ENCODE data around the gene MYL4.
"Not testable (repeated sequence)": the region's sequence is repeated elsewhere in the genome, so short reads cannot be mapped to it uniquely, and the experiment has no call there.

The MYL4 gene

DNA sequence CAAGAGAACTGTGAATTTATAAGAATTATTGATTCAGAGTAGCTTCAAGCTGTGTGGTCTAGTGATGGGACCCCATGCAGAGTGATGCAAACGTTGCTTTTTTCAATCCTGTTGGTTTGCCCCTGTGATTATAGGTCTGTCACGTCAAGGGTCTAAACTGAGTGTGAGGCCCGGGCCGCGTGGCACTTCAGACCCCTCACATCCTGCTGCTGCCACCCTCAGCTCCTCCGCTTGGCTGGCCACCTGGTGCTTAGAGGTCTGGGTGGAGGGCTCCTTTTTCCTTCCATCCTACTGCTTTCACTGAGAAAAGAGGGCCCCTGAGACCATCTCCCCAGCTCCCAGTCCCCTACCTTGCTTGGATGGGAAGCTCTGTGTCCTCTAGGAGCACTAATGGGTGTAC lies 12.0 kb downstream of the MYL4 start:
- DNase-seq (ENCODE audit: low read depth) = no peak

DNA sequence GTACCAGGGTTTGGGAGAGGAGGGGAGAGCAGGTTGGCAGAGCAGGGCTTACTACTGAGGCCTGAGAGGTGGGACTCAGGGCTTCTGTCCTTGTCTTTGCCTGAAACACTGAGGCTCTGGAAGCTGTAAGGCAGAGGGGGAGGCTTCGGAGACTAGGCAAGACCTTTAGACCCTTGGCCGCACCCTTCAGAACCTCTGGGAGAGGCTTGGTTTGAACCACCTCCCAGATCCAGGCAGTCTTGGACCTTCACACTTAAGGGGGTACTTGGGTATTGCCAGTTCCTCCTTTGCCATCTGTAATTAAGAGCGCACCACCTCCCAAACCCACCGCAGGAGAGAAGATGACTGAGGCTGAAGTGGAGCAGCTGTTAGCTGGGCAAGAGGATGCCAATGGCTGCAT lies 12.9 kb downstream of the MYL4 start:
- DNase-seq (ENCODE audit: low read depth) = no peak

DNA sequence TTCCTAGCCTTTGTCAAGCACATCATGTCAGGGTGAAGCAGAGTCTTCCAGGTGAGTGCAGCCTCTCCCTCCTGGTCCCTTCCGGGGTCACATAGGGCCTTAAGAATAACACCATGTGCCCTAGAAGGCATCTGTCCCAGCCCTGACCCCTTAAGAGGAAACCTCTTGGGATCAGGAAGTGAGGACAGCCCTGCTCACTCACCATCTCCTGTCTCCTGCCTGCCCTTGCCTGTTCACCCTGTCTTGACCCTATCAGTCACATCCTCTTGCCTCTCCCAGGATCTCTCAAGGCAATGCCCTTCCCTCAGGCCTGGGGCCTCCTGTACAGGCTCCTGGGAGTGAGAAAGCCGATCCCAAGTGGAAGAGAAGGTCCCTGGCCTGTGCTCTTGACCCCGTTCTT lies 13.9 kb downstream of the MYL4 start:
- DNase-seq (ENCODE audit: low read depth) = no peak

DNA sequence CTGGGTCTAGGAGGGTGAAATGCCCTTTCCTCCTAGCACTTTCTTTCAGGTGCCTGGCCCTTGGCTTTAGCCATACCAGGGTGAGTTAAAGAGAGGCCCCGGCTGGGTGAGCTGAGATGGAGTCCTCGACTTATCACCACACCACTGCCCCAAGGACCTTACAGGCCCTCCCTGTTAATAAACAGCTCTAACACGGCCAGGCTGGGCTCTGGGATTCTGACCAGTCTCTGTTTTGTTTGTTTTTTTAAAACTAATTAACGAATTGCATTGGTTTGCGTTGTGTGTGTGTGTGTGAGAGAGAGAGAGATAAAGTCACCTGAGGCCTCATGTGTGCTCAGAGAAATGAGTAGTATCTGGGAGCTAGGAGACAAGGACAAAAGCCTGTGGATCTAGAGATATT lies 14.3 kb downstream of the MYL4 start:
- no peak for DNase-seq (ENCODE audit: low read depth)

DNA sequence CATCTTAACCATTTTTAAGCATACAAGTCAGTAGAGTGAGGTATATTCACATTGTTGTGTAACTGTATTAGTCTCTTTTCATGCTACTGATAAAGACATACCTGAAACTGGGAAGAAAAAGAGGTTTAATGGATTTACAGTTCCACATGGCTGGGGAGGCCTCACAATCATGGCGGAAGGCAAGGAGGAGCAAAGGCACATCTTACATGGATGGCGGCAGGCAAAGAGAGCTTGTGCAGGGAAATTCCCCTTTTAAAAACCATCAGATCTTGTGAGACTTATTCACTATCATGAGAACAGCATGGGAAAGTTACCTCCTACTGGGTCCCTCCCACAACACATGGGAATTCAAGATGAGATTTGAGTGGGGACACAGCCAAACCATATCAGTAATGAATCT lies 14.9 kb downstream of the MYL4 start:
- DNase-seq (ENCODE audit: low read depth) = not testable (repeated sequence)

DNA sequence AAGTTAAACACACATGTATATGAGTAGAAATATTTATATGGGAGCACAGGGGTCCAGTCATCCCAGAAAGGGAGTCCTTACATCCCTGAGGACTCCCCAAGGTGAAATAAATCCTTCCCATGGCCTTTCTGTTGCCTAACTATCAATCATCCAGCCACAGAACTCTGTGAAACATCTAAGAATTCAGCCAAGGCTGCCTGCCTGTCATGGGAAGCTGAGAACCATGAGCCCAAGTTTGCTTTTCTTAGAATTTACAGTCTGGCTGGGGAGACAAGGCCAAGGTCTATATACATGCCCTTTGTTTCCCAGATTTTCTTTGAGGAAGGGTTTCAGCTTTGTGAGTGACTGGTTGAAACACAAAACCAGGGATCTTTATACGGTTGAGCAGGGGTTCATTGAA lies 15.8 kb downstream of the MYL4 start:
- DNase-seq (ENCODE audit: low read depth) = no peak

DNA sequence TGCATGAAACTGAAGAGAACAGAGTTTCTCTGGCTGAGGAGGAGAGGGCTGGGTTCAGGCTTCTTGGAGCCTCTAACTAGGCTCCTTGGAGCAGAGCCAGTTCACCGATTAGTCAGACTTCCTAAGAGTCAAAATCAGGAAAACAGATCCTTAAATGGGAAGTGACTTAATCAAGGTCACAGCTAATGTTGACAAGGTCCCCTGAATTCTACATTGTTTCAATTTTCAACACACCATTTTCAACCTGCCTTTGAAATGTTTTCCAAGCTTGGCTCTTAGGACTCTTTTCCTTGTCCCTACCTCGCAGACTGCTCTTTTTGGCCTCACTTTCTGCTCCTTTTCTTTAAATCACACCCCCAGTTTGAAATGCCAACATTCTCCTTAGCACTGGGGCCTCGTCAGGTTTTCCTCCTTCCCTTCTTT lies 16.3 kb downstream of the MYL4 start:
- no peak for DNase-seq (ENCODE audit: low read depth)

DNA sequence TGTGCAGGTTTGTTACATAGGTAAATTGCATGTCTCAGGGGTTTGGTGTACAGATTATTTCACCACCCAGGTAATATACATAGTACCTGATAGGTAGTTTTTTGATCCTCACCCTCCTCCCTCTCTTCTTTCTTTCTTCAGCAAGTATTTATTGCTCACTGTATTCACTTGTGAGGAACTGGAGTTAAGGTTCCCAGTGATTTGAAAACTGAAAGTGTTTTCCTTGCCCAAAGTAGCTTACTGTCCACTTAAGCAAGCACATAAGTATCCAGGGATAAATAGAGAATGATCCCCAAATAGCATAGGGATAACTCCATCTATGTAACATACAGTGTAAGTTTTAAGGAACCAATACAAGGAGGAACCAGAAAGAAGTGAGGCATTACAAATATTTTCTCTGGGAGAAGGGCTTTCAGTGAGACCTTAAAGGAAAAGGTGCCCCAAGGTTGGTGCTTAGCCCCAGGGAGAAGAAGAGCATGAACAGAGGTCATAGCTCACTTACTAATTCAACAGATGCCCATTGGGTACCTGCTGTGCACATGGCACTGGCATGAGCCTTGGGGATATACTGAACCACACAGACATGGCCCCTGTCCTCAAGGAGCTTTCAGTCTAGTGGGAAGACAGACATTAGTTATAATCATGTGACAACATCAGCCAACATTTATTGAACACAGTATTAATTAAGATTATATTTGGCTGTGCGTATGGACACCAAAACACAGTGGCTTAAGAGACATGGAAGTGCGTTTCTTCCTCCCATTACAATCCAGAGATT lies 17.0 kb downstream of the MYL4 start:
- DNase-seq (ENCODE audit: low read depth) = no peak

DNA sequence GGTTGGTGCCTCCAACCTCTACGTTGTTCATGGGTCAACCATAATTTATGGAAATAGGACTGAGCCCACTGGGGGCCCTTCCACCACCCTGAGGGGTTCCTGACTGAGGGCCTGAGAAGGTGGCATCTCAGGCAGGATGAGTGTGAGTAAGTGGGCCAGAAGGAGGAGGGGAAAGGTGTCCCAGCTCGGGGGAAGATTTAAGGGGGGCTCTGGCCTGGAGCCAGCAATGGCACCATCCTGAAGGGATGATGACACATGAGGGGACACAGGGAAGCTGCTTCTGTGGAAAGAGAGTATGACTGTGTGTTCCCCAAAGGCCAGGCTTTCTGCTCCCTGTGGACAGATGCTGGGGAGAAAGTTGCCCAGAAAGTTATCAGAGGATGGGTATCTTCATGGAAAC lies 18.7 kb downstream of the MYL4 start:
- DNase-seq (ENCODE audit: low read depth) = no peak

DNA sequence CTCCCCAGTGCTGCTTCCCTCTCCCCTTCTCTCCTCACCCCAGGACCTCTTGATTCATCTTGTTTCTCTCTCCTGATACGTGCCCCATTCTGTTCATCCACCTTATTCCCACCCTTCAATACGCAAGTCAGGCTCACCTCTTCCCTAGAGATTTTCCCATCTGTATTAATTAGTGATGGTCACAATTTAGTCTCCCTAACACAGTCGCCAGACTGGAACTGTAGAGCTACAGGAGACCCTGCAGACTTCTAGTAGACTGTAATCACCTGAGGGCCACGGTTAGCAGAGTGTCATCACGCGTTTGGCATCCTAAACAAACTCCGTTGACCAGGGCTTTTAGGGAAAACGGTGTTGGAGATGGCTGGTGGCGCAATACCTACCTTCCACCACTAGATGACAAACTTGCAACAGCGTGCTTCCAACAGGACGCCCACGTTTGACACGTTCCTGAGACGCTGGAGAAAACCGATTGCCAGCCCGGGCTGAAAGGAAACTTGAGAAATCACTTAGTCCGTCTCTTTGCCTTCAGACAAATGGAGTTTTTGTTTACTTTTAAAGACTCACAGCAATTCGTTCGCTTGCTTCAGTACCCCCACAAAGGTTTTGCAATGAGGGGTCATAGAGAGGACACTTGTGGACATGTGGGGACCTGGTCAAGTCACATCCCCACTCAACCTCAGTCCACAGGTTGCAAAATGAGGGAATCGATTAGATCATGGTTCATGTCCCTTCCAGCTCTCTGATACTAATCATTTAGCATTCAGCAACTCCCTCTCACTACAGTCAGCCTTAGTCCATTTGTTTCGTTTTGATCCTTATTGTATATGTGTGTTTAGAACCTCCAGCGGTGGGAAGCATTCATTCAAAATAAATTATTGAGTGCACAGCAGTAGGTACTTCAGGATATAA lies 20.6 kb downstream of the MYL4 start:
- peak; percentile 43 for DNase-seq (ENCODE audit: low read depth)

DNA sequence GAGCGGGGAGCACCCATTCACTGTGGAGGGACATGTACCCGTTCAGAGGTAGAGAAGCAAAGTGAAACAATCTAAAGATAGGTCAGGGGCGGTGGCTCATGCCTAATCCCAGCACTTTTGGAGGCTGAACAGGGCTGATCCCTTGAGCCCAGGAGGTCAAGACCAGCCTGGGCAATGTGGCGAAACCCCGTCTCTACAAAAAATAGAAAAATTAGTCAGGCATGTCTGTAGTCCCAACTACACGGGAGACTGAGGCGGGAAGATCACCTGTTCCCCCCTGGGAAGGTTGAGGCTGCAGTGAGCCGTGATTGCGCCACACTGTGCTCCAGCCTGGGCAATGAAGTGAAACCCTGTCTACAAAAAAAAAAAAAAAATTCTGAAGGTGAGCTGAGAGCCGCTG lies 21.7 kb downstream of the MYL4 start:
- no peak for DNase-seq (ENCODE audit: low read depth)

DNA sequence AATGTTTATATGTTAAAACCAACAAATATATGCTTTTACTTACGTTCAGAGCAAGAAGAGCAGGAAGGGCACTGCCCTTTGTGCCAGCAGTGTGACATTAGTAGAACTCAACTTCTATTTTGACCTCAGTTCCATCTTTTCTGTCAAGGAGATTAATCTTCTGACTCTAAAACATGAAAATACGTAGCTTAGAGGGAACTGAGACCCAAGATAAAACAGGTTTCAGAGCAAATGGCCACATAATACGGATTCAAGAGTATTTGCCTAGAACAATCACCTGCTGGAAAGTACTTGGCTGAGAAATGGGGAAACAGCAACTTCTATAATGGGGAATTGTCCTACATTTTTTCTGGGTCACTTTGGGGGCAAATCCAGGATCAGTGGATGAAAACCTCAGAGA lies 22.2 kb downstream of the MYL4 start:
- no peak for DNase-seq (ENCODE audit: low read depth)

DNA sequence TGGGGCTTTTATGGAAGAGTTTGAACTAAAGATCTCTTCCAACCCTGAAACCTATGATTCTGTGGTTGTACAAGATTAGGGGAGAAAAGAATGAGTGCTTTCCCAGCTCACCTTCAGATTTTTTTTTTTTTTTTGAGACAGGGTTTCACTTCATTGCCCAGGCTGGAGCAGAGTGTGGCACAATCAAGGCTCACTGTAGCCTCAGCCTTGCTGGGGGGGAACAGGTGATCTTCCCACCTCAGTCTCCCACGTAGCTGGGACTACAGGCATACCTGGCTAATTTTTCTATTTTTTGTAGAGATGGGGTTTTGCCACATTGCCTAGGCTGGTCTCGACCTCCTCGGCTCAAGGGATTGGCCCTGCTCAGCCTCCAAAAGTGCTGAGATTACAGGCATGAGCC lies 22.7 kb downstream of the MYL4 start:
- no peak for DNase-seq (ENCODE audit: low read depth)

DNA sequence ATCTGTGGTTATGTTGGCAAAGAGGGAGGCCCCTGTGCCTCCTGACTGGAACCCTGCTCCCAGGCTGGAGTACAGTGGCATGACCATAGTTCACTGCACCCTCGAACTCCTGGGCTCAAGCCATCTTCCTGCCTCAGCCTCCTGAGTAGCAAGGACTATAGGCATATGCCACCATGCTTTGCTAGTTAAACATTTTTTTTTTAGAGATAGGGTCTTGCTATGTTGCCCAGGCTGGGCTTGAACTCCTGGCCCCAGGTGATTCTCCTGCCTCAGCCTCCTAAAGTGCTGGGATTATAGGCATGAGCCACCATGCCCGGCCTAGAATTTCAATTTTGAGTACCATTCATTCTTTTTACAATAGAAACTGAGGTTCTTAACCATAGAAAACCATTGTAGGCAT lies 23.3 kb downstream of the MYL4 start:
- DNase-seq (ENCODE audit: low read depth) = no peak

DNA sequence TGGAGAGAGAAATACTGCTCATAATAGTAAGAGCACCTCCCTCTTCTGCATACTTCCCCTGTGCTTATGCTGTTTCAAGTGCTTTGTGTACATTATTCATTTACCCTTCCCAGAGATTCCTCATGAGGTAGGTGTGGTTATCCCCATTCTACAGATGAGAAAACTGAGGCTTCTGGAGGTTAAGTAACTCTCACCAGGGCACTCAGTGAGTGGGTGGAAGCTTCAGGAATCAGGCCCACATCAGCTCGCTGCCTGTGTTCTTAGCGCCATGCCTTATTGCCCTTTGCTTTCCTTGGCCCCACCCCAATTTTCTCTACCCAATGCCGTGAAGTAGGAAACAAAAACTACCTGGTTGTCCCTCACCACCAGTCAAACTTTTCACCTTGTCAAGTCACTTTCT lies 26.4 kb downstream of the MYL4 start:
- no peak for DNase-seq (ENCODE audit: low read depth)

DNA sequence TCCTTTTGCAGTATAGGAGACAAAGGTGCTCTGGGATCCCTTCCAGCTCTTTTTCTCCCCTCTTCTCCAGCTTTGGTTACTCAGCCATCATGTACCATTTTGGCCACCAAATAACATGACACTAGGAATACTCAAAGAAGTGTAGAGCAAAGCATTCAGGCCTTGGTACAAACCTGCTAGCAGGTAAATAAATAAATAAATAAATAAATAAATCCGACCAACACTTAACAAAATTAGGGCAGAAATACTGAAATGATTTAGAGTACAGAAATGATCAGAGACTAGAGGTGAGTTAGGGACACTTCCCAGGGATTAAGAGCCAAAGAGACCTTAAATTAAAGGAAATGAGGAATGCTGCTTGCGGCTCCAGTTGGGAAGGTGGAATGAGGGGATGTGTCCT lies 26.8 kb downstream of the MYL4 start:
- DNase-seq (ENCODE audit: low read depth) = no peak

DNA sequence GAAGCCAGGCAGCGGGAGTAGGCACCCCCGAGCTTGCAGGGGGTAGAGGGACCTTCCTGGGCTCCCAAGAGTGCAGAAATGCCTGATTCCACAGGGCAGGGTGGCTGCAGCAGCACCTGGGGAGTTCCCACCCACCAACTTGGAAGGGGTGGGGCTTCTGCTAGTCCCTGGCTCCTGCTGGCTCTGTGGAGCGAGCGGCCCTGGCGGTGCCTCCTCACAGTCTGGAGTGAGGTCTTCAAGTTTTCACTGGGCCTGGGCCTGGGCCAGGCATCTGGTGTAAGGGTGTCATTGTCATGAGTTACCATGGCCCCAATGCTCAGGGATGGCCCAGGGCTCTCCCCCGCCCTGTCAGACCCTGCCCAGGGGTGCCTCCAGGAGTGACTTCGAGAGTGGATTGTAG lies 28.7 kb downstream of the MYL4 start:
- DNase-seq (ENCODE audit: low read depth) = no peak

DNA sequence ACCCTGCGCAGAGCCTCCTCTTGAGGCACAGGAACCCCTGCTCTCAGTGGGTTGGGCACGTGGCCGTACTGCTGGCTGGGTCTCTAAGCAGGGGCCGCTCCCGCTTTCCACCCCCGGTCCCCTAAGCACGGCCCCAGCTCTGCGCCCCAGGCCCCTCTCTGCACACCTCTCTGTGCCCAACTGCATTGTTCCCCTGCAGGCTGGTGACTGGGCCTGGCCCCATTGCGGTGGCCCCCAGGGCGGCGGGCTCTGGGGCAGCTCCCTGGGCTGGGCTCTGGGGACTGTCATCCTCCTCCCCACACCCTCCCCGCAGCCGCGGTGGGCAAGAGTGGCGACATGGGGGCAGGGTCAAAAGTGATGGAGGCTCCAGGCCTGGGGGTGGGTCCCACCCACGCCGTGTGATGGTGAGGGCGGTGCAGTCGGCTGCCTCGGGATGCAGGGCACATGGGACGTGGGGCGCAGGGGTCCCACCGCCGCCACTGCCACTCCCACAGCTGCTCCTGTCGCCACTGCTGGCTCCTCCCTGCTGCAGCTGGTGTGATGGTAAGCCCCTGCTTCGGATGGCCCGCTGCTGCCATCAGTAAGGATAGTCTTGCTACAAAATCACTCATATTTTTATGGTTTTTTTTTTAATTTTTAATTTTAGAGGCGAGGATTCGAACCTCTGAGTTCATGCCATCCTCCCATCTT lies 29.3 kb downstream of the MYL4 start:
- DNase-seq (ENCODE audit: low read depth) = no peak

DNA sequence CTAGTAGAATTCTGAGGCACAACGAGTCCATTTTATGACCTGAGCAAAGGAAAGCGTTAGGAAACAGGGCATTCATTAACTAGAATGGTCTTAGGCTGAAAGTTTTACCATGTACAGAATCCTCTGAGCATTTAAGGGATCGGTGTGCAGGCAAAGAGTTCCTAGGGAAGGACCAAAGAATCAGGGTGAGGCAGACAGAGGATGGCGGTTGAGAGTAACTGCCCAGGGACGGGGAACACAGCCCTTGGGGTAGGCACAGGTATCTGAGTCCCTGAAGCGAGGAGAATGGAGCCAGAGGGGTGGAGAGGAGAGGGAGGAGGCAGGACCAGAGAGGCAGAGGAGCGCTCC lies 30.4 kb downstream of the MYL4 start:
- no peak for DNase-seq (ENCODE audit: low read depth)

DNA sequence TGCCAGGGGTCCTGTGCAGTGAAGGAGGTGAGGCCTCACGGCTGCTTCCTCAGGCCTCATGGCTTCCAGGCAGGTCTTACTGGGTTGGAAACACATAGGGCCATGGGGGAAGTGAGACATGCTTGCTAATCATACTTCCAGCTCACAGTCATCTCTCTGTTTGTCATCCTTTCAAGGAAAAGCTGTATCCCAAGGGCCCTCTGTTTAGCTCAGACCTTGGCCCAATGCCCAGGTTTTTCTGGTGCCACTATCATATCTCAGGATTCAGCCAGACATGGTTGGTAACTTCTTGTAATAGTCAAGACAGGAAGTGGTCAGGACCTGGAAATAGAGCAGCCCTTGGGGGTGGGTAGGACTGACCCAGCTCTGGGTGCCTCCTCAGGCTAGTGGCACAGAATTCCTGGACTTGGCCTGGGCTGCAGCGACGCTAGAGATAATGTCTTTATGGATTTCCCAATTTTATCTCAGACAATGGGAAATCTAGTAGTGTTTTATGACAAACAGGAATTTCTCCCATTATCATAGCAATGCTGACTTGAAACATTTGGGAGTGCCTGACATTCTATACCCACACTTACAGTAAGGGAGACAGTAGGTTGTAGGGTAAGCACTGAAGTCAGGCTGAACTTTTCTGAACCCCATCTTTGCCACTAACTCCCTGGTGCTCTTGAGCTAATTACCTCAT lies 31.0 kb downstream of the MYL4 start:
- no peak for DNase-seq (ENCODE audit: low read depth)

DNA sequence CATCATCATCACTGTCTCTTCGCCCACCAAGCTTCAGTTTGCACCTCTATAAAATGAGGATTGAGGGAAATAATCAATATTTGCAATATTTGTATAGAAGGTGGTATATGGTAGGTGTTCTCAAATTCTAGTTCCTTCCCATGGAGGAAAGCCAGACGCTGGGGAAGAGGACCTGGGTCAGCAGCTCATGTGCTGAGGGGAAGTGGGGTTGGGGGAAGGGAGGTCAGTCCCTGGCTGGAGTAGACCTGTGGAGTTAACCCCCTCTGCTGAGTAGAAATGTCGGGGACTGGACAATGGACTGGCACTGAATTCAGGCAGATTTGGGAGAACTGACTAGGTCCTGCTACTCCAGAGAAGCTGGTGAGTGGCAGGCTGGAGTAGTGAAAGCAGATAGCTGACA lies 31.7 kb downstream of the MYL4 start:
- DNase-seq (ENCODE audit: low read depth) = no peak

DNA sequence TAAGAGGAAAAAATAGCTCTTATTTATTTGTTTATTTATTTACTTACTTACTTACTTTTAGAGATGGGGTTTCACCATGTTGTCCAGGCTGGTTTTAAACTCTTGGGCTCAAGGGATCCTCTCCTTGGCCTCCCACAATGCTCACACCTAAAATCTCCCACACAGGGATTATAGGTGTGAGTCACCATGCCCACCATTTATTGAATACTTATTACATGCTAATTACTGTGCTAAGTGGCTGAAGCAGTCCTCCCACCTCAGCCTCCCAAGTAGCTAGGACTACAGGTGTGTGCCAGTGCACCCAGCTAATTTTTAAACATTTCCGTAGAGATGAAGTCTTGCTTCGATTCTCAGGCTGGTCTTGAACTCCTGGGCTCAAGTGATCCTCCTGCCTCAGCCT lies 33.5 kb downstream of the MYL4 start:
- DNase-seq (ENCODE audit: low read depth) = no peak

Measured in activated T-helper 1 cell treated with Interleukin-2 at 50 U/mL for 16 hours (primary cell).